Measurements from ENCODE around the gene SYT8. TPM values are rescaled to one million over a fixed set of nuclear protein-coding genes. Genes with fewer than 3 reads are reported as not detected.

Gene SYT8
- total and polyA plus RNA-seq, 2 of the 8 experiments (the other 6 are each of a cell fraction or from before 2014, with no cell fraction given) = not detected

GRCh38 chr11:1829039-1829820 lies 5.6 kb upstream of the SYT8 start (continued):
- TF ChIP-seq SUZ12 (IDR thresholded peaks at IDR 0.05; ENCODE audit: low read length) (no peak), ZNF274 (IDR thresholded peaks at IDR 0.05; ENCODE audit: borderline replicate concordance, extremely low read depth, low read length) (no peak), MAFK (IDR thresholded peaks at IDR 0.05; ENCODE audit: low read depth, low read length) (no peak), CHD1 (IDR thresholded peaks at IDR 0.05; ENCODE audit: low read depth, low read length) (no peak), RFX5 (IDR thresholded peaks at IDR 0.05; ENCODE audit: borderline replicate concordance, low read depth, low read length) (no peak), PHF8 (conservative IDR thresholded peaks at IDR 0.05; ENCODE audit: low read depth, low read length) (no peak)
